ENCODE measurements around the gene TVP23A.

TVP23A gene

GRCh38 chr16:10729104-10730048, 89.2 kb downstream of the TVP23A start (continued):
- TF ChIP-seq PRDM10 (tag by site-specific recombination; IDR thresholded peaks at IDR 0.05) (peak; percentile 25; the same call in 1 of the 2 replicates), ZNF701 (tag by site-specific recombination; IDR thresholded peaks at IDR 0.05) (no peak), PATZ1 (tag by site-specific recombination; IDR thresholded peaks at IDR 0.05) (0 out of 2 replicates have a peak, but pooled peaks have one; percentile 31), ZFP37 (tag by site-specific recombination; IDR thresholded peaks at IDR 0.05) (0 out of 2 replicates have a peak, but pooled peaks have one; percentile 43), ZNF624 (tag by site-specific recombination; IDR thresholded peaks at IDR 0.05) (no peak), ZNF433 (tag by site-specific recombination; IDR thresholded peaks at IDR 0.05; ENCODE audit: low read depth) (no peak), ZNF585B (tag by site-specific recombination; IDR thresholded peaks at IDR 0.05) (no peak), ZFP3 (tag by site-specific recombination; IDR thresholded peaks at IDR 0.05; ENCODE audit: low read depth) (no peak), ZNF645 (tag by site-specific recombination; IDR thresholded peaks at IDR 0.05) (0 out of 2 replicates have a peak, but pooled peaks have one; percentile 13), ZNF518A (tag by site-specific recombination; conservative IDR thresholded peaks at IDR 0.05; ENCODE audit: low read depth) (no peak), ZEB2 (tag by site-specific recombination; IDR thresholded peaks at IDR 0.05) (peak; percentile 31; the same call in 1 of the 2 replicates), ZNF366 (tag by site-specific recombination; conservative IDR thresholded peaks at IDR 0.05) (peak; percentile 44; the same call in 1 of the 2 replicates), KLF8 (tag by site-specific recombination; IDR thresholded peaks at IDR 0.05) (no peak), ZNF670 (tag by site-specific recombination; IDR thresholded peaks at IDR 0.05; ENCODE audit: low read depth) (no peak), HIC1 (tag by site-specific recombination; IDR thresholded peaks at IDR 0.05) (0 out of 2 replicates have a peak, but pooled peaks have one; percentile 36), ZNF324 (tag by site-specific recombination; IDR thresholded peaks at IDR 0.05) (no peak), ZSCAN4 (tag by site-specific recombination; IDR thresholded peaks at IDR 0.05) (peak; percentile 74; the same call in 1 of the 2 replicates), ZNF302 (tag by site-specific recombination; IDR thresholded peaks at IDR 0.05; ENCODE audit: low read depth) (no peak), ZNF169 (tag by site-specific recombination; IDR thresholded peaks at IDR 0.05) (no peak), ZSCAN5A (tag by site-specific recombination; IDR thresholded peaks at IDR 0.05) (no peak)

Data from HEK293 (cell line).